ENCODE data around the gene ZNF891.

Gene ZNF891

DNA sequence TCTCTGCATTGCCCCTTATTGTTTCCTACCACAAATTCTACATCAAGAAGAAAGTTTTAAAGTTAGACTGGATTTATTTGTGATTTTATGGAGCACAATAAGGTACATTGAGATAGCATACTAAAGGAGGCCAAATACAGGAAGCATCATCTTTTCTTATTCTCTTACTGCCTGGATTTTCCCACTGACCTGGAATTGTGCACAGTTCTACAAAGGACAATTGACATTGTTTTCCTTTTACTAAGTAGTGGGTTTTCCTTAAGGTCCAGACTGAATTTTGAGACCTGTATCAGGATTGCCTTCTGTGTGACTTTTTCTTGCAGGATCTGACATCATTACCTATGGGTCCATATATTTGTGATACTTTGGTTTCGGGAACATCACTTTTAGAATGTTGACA, 68.1 kb downstream of the ZNF891 start:
- no peak for DNase-seq

DNA sequence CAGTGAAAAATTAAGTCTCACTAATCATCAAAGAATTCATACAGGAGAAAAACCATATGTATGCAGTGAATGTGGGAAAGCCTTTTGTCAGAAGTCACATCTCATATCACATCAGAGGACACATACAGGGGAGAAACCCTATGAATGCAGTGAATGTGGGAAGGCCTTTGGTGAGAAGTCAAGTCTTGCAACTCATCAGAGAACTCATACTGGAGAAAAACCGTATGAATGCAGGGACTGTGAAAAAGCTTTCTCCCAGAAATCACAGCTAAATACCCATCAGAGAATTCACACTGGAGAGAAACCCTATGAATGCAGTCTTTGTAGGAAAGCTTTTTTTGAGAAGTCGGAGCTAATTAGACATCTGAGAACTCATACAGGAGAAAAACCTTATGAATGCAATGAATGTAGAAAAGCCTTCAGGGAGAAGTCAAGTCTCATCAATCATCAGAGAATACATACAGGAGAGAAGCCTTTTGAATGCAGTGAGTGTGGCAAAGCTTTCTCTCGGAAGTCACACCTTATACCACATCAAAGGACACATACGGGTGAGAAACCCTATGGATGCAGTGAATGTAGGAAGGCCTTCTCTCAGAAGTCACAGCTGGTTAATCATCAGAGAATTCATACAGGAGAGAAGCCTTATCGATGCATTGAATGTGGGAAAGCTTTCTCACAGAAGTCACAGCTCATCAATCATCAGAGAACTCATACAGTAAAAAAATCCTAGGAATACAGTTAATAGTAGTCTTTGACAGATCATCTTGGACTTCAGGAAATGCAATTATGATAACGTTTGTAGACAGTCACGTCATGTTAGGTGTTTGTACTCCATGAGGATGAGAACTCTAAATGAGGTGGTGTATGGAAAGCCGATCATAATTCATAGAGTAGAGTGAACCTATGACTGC, 71.6 kb downstream of the ZNF891 start:
- DNase-seq = peak in 3 of 4 experiments; percentile 2 to 23 (median 13)

DNA sequence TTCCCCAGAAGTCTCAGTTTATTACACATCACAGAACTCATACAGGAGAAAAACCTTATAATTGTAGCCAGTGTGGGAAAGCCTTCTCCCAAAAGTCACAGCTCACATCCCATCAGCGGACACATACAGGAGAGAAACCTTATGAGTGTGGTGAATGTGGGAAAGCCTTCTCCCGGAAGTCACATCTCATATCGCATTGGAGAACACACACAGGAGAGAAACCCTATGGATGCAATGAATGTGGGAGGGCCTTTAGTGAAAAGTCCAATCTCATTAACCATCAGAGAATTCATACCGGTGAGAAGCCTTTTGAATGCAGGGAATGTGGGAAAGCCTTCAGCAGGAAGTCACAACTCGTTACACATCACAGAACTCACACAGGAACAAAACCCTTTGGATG, 72.6 kb downstream of the ZNF891 start:
- DNase-seq = no peak
